Spleen (tissue), 7 donors: ENCODE results near the gene DUSP23.

ENCODE experiments used
- POLR2A ChIP-seq, 3 donors: fragments of 450-650 bp; IDR thresholded peaks; one replicate each; pipeline ENCODE4 v1.5.1; 2017; ENCODE audit warnings: antibody characterized with exemption in 3 of 3, mild to moderate bottlenecking in 1 of 3
- POLR2AphosphoS5 ChIP-seq, 3 donors: sonication (generic); formaldehyde crosslinking; IDR thresholded peaks; one replicate each; pipeline ENCODE4 v1.5.1; 2017; ENCODE audit warnings: antibody characterized with exemption in 3 of 3
- TF ChIP-seq, protein P1 (sequence below), 11 experiments: fragments of 200-600 bp in 7 of 11; fragments of 450-650 bp in 4 of 11; sonication (generic) in 4 of 11; IDR thresholded peaks in 8 of 11; conservative IDR thresholded peaks in 3 of 11; 1 replicate in 7 of 11; 2 replicates in 4 of 11; pipeline versions ENCODE4 v1.4.0 to v1.8.0; 2016 to 2021; ENCODE audit warnings: antibody characterized with exemption in 11 of 11, inconsistent platforms in 4 of 11, mild to moderate bottlenecking in 1 of 11
- donor health status: DM: no; HTN: no; CAD: no; lungs with moderate emphysema.
- donor health status: DM: no; HTN: no; CAD: no.
- donor health status: DM: no; HTN: no; CAD: no.

DNA sequence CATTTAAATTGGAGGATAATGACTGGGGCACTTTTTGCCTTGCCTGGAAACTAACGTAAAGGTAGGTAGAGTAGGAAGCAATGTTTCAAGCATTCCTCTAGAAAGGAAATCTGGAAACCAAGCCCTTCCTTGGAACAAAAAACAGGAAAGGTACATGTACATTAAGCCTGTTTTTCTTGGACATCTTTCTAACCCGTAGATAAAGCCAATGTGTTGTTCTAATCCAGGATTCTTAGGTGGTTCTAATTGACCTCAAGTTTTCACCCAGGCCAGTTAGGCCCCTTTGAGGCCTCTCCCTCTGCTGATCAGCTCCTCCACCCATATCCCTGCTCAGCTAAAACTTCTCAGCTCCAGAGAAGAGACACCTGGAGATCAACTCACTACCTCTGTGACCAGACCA is 6.3 kb upstream of the DUSP23 start:
- TF ChIP-seq, protein P1, sequence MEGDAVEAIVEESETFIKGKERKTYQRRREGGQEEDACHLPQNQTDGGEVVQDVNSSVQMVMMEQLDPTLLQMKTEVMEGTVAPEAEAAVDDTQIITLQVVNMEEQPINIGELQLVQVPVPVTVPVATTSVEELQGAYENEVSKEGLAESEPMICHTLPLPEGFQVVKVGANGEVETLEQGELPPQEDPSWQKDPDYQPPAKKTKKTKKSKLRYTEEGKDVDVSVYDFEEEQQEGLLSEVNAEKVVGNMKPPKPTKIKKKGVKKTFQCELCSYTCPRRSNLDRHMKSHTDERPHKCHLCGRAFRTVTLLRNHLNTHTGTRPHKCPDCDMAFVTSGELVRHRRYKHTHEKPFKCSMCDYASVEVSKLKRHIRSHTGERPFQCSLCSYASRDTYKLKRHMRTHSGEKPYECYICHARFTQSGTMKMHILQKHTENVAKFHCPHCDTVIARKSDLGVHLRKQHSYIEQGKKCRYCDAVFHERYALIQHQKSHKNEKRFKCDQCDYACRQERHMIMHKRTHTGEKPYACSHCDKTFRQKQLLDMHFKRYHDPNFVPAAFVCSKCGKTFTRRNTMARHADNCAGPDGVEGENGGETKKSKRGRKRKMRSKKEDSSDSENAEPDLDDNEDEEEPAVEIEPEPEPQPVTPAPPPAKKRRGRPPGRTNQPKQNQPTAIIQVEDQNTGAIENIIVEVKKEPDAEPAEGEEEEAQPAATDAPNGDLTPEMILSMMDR (IDR thresholded peaks at IDR 0.05 in 8 of 11, conservative IDR thresholded peaks at IDR 0.05 in 3 of 11): no peak
- TF ChIP-seq POLR2AphosphoS5 (IDR thresholded peaks at IDR 0.05) (no peak), POLR2A (IDR thresholded peaks at IDR 0.05) (no peak)
